Testis (tissue), 3 donors: ENCODE data around the gene TBX2. TPM values are rescaled to one million over a fixed set of nuclear protein-coding genes. Genes with fewer than 3 reads are reported as not detected.

Experiments
- DNase-seq: peaks from one replicate; pipeline ENCODE4 v3.0.0-alpha.2; 2019
- H3K27ac ChIP-seq, 2 donors: fragments of 200-600 bp; sonication (generic); one replicate each; pipeline ENCODE4 v1.5.1; 2019
- H3K27me3 ChIP-seq: fragments of 200-600 bp; sonication (generic); one replicate; pipeline ENCODE4 v1.5.1; 2019
- H3K36me3 ChIP-seq: fragments of 200-600 bp; sonication (generic); one replicate; pipeline ENCODE4 v1.5.1; 2017; ENCODE audit warnings: low read depth; ENCODE audit errors: missing control alignments
- H3K4me1 ChIP-seq: fragments of 200-600 bp; sonication (generic); one replicate; pipeline ENCODE4 v1.5.1; 2019
- H3K4me3 ChIP-seq, 2 donors: fragments of 200-600 bp; sonication (generic); one replicate each; pipeline ENCODE4 v1.5.1; 2017 to 2019
- H3K9me3 ChIP-seq: fragments of 200-600 bp; sonication (generic); one replicate; pipeline ENCODE4 v1.5.1; 2017
- CTCF ChIP-seq, 3 experiments: fragments of 450-650 bp in 2 of 3; fragments of 200-600 bp in 1 of 3; sonication (generic) in 1 of 3; IDR thresholded peaks; one replicate each; pipeline ENCODE4 v1.5.1; 2016 to 2019; ENCODE audit warnings: antibody characterized with exemption in 3 of 3, mild to moderate bottlenecking in 2 of 3, moderate library complexity in 1 of 3
- POLR2A ChIP-seq: fragments of 450-650 bp; IDR thresholded peaks from one replicate; pipeline ENCODE4 v1.6.1; 2017; ENCODE audit warnings: antibody characterized with exemption, mild to moderate bottlenecking, moderate library complexity
- WGBS, 2 donors: methylation state at CpG; one replicate each; pipeline ENCODE4 v1.1.5; 2018; 5-methylcytosine and 5-hydroxymethylcytosine counted together
- intact Hi-C: fragments of 100-400 bp; cut with DNase I; formaldehyde crosslinking; loops from one replicate; pipeline ENCODE4 v1.15.1; 2023; ENCODE audit warnings: low total_unique reads
- polyA plus RNA-seq: library from polyadenylated mRNA; stranded (reverse); fragments of 350-450 nt; fragmentation: Illumina TruSeq; extraction: RNeasy Lipid Tissue Mini Kit (QIAGEN cat#74804); gene quantifications from one replicate; pipeline ENCODE4 v1.2.3, GENCODE V29; 2014; ENCODE audit warnings: low read depth, low replicate concordance; ENCODE audit not compliant: insufficient read depth
- total RNA-seq, 2 donors: library from RNA; depleted of rRNA; stranded (reverse); fragments of >200 nt; gene quantifications; one replicate each; pipeline ENCODE4 v1.2.3, GENCODE V29; 2016

Gene TBX2
- total and polyA plus RNA-seq, 3 donors from 2014 or later, result 14.8 to 29.6 (median 20.1) TPM

GRCh38 chr17:61403801-61404662 lies 4.4 kb downstream of the TBX2 start:
- no peak for DNase-seq
- intact Hi-C loops, result loop anchor here (10.0 kb wide), 1 partner anchor 149 kb away; no protein-coding TSS in a partner anchor
- Histone ChIP-seq H3K36me3 (no peaks in the 10 kb centered on the region), H3K9me3 (no peaks in the 10 kb centered on the region), H3K27ac (peak overlapping the region; percentile 94 to 95), H3K4me1 (peaks cover 16% of the 10 kb centered on the region), H3K27me3 (no peaks in the 10 kb centered on the region), H3K4me3 (peak overlapping the region; percentile 45 to 78)
- TF ChIP-seq CTCF (IDR thresholded peaks at IDR 0.05), result no peak
- TF ChIP-seq POLR2A, result no peak
- WGBS, 2 donors, result 6 to 38% methylated on average over 7 to 60 of the region's 66 CpGs

GRCh38 chr17:61404663-61404912 lies 4.9 kb downstream of the TBX2 start:
- peak overlapping the region; percentile 45 to 78 for H3K4me3 ChIP-seq
- H3K9me3 ChIP-seq, result no peaks in the 10 kb centered on the region
- H3K27ac ChIP-seq, result peak overlapping the region; percentile 94 to 95
- no peaks in the 10 kb centered on the region for H3K36me3 ChIP-seq
- H3K4me1 ChIP-seq, result peaks cover 13% of the 10 kb centered on the region
- intact Hi-C loops, result loop anchor here (10.0 kb wide), 1 partner anchor 150 kb away; no protein-coding TSS in a partner anchor
- TF ChIP-seq CTCF (IDR thresholded peaks at IDR 0.05), result no peak
- no peak for TF ChIP-seq POLR2A
- 6 to 9% methylated on average over 17 to 20 of the region's 27 CpGs for WGBS, 2 donors
- no peaks in the 10 kb centered on the region for H3K27me3 ChIP-seq
- DNase-seq, result no peak

- no peaks in the 10 kb centered on the region for H3K27me3 ChIP-seq
Observed at GRCh38 chr17:61404913-61405685, 5.5 kb downstream of the TBX2 start.

More at GRCh38 chr17:61404913-61405685, 5.5 kb downstream of the TBX2 start:
- Histone ChIP-seq H3K9me3 (no peaks in the 10 kb centered on the region), H3K27ac (peak overlapping the region; percentile 94 to 95), H3K4me1 (peaks cover 13% of the 10 kb centered on the region), H3K4me3 (peak overlapping the region; percentile 45 to 78), H3K36me3 (no peaks in the 10 kb centered on the region)
- intact Hi-C loops, result loop anchor here (10.0 kb wide), 1 partner anchor 150 kb away; no protein-coding TSS in a partner anchor
- WGBS, 2 donors, result 28% methylated on average over 70 of the region's 71 CpGs; no CpG with 5 or more reads in 1 of the 2 donors
- DNase-seq, result no peak
- TF ChIP-seq POLR2A (no peak), CTCF (IDR thresholded peaks at IDR 0.05) (no peak)
